Ishikawa (cell line): ENCODE data around the gene PNMA6F.

ENCODE experiments used
- CEBPB ChIP-seq: IDR thresholded peaks from 2 replicates; pipeline ENCODE4 v1.6.1; 2012
- CREB1 ChIP-seq: IDR thresholded peaks from 2 replicates; pipeline ENCODE4 v1.6.1; 2012; ENCODE audit warnings: low read depth
- EGR1 ChIP-seq: IDR thresholded peaks from 2 replicates; pipeline ENCODE4 v1.6.1; 2012
- EP300 ChIP-seq: IDR thresholded peaks from 2 replicates; pipeline ENCODE4 v1.6.1; 2012; ENCODE audit warnings: borderline replicate concordance
- FOXM1 ChIP-seq: IDR thresholded peaks from 2 replicates; pipeline ENCODE4 v1.6.1; 2012; ENCODE audit warnings: low read depth, borderline replicate concordance
- MAX ChIP-seq: IDR thresholded peaks from 2 replicates; pipeline ENCODE4 v1.6.1; 2012
- NFIC ChIP-seq: IDR thresholded peaks from 2 replicates; pipeline ENCODE4 v1.6.1; 2012
- RAD21 ChIP-seq: IDR thresholded peaks from 2 replicates; pipeline ENCODE4 v1.6.1; 2012; ENCODE audit warnings: low read depth
- TAF1 ChIP-seq: IDR thresholded peaks from 2 replicates; pipeline ENCODE4 v1.6.1; 2012; ENCODE audit warnings: low read depth, mild to moderate bottlenecking
- TCF12 ChIP-seq: IDR thresholded peaks from 2 replicates; pipeline ENCODE4 v1.6.1; 2012; ENCODE audit warnings: low read depth
- TEAD4 ChIP-seq: IDR thresholded peaks from 2 replicates; pipeline ENCODE4 v1.6.1; 2012
- YY1 ChIP-seq: IDR thresholded peaks from 2 replicates; pipeline ENCODE4 v1.6.1; 2012; ENCODE audit warnings: low read depth
- ZBTB7A ChIP-seq: IDR thresholded peaks from 2 replicates; pipeline ENCODE4 v1.6.1; 2012; ENCODE audit warnings: low read depth
- TF ChIP-seq, protein P1 (sequence below): IDR thresholded peaks from 2 replicates; pipeline ENCODE4 v1.6.1; 2012
- TF ChIP-seq, protein P2 (sequence below): IDR thresholded peaks from 2 replicates; pipeline ENCODE4 v1.6.1; 2012; ENCODE audit warnings: low read depth, mild to moderate bottlenecking

PNMA6F gene

GRCh38 chrX:153318811-153319210 lies 2.8 kb downstream of the PNMA6F start:
- no peak for TF ChIP-seq EP300
- no peak for TF ChIP-seq TEAD4
- no peak for TF ChIP-seq EGR1
- TF ChIP-seq CEBPB: no peak
- no peak for TF ChIP-seq MAX
- TF ChIP-seq FOXM1: no peak
- no peak for TF ChIP-seq CREB1
- TF ChIP-seq, protein P1, sequence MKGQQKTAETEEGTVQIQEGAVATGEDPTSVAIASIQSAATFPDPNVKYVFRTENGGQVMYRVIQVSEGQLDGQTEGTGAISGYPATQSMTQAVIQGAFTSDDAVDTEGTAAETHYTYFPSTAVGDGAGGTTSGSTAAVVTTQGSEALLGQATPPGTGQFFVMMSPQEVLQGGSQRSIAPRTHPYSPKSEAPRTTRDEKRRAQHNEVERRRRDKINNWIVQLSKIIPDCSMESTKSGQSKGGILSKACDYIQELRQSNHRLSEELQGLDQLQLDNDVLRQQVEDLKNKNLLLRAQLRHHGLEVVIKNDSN: no peak
- no peak for TF ChIP-seq ZBTB7A
- TF ChIP-seq NFIC: no peak
- TF ChIP-seq, protein P2, sequence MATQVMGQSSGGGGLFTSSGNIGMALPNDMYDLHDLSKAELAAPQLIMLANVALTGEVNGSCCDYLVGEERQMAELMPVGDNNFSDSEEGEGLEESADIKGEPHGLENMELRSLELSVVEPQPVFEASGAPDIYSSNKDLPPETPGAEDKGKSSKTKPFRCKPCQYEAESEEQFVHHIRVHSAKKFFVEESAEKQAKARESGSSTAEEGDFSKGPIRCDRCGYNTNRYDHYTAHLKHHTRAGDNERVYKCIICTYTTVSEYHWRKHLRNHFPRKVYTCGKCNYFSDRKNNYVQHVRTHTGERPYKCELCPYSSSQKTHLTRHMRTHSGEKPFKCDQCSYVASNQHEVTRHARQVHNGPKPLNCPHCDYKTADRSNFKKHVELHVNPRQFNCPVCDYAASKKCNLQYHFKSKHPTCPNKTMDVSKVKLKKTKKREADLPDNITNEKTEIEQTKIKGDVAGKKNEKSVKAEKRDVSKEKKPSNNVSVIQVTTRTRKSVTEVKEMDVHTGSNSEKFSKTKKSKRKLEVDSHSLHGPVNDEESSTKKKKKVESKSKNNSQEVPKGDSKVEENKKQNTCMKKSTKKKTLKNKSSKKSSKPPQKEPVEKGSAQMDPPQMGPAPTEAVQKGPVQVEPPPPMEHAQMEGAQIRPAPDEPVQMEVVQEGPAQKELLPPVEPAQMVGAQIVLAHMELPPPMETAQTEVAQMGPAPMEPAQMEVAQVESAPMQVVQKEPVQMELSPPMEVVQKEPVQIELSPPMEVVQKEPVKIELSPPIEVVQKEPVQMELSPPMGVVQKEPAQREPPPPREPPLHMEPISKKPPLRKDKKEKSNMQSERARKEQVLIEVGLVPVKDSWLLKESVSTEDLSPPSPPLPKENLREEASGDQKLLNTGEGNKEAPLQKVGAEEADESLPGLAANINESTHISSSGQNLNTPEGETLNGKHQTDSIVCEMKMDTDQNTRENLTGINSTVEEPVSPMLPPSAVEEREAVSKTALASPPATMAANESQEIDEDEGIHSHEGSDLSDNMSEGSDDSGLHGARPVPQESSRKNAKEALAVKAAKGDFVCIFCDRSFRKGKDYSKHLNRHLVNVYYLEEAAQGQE: no peak
- no peak for TF ChIP-seq TAF1

- no peak for TF ChIP-seq RAD21
Measured at GRCh38 chrX:153317996-153318722, 3.4 kb downstream of the PNMA6F start.

GRCh38 chrX:153317306-153317705 lies 4.3 kb downstream of the PNMA6F start:
- TF ChIP-seq, protein P2: no peak
- TF ChIP-seq, protein P1: no peak
- no peak for TF ChIP-seq EP300

DNA sequence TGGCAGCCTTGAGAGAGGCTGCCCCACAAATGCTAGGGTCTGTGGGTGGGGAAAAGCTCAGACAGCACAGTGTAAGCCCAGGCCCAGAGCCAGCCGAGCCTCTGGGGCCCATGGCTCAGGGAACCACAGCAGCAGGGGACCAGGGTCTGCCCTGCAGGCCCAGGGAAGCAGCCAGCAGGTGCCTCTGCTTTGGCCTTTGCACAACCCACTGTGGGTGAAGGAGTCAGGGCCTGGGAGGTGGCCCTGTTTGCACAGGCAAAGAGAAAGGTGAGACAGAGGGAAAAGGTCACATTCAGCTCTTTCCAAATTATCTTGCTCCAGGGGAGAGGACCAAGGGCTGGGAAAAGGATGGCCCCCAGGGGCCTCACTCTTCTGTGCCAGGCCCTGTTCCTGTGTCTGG lies 8.7 kb downstream of the PNMA6F start:
- TF ChIP-seq YY1: no peak
- TF ChIP-seq ZBTB7A: no peak

DNA sequence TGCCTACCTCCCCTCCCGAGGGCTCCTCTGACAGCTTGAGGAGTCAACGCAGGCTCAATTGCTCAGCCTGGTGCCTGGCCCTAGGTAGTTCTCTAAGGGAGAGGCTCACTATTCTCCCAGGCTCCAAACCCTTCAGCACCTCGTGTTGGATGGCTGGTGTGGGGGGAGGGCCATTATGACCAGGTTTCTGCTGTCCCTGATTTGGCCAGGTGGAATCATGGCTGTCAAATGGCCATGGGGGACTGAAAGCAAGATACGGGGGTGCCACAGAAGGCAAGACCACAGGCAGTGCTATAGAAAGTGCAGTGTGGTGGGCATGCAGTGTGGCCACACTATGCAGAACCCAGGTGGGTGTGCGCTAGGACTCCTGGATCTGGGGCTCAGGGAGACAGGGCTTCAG lies 9.5 kb downstream of the PNMA6F start:
- TF ChIP-seq NFIC (no peak), MAX (no peak), TAF1 (no peak), FOXM1 (no peak), EP300 (no peak), TEAD4 (no peak), EGR1 (no peak), TCF12 (no peak), ZBTB7A (no peak), YY1 (no peak), RAD21 (no peak), CEBPB (no peak), CREB1 (no peak)
- TF ChIP-seq, protein P1: no peak
- TF ChIP-seq, protein P2: no peak
